OCI-LY3 (cell line): Measurements from ENCODE around the gene CHST12.

Experiments
- CTCF ChIP-seq: fragments of 200-600, 300-600 bp; sonication (generic); IDR thresholded peaks from 2 replicates; pipeline ENCODE4 v1.5.1; 2014; ENCODE audit warnings: antibody characterized with exemption, low read length, low read depth
- EZH2phosphoT487 ChIP-seq: fragments of 200-600 bp; shearing (Covaris generic); IDR thresholded peaks from 2 replicates; pipeline ENCODE4 v1.6.1; 2018; ENCODE audit warnings: antibody characterized with exemption, mixed run types, low read depth

- TF ChIP-seq CTCF (no peak), EZH2phosphoT487 (no peak)
Observed at GRCh38 chr7:2472739-2473138, 69.3 kb downstream of the CHST12 start.
